ENCODE measurements around the gene DDR2. TPM values are rescaled to one million over a fixed set of nuclear protein-coding genes. Genes with fewer than 3 reads are reported as not detected.

Gene DDR2
- total RNA-seq, 2 donors from 2014 or later, result 116 to 138 TPM

DNA sequence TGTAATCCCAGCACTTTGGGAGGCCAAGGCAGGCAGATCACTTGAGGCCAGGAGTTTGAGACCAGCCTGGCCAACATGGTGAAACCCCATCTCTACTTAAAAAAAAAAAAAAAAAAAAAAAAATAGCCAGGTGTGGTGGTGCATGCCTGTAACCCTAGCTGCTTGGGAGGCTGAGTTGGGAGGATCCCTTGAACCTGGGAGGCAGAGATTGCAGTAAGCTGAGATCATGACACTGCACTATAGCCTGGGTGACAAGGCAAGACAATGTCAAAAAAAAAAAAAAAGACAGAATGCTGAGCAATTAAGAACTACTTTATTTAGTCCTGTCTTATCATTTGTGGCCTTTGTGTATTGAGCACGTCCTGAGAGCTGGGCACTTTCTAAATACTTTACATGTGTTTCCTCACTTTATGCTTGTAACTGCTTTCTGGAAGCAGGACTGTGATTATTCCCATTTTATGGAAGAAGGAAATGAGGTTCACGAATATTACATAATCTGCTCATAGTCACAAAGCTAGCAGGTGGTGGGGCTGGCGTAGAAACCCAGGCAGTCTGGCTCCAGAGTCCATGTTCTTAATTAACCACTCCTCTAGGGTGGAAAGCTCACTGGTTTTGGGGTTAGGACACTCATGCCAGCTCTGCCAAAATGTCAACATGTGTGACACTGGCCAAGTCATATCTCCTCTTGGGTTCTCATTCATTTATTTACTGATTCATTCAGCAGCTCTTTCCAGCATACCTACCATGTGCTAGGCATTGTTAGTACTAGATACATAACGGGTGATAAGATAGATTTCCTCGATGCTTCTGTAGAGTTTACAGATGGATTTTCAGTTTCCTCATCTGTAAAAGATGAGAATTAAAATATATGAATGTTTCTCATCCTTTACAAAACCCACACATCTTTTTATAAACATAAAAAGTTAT lies 57.7 kb downstream of the DDR2 start:
- intact Hi-C loops (cut with DNase I), result loop anchor here in 1 of 2 donors (2.0 to 5.0 kb wide), 2 partner anchors 21 to 58 kb away; partner anchors contain the start of gene DDR2
- DNase-seq (ENCODE audit: low spot score), result no peak

GRCh38 chr1:162690672-162691434 lies 58.6 kb downstream of the DDR2 start:
- intact Hi-C loops (cut with DNase I), result no loop called here

DNA sequence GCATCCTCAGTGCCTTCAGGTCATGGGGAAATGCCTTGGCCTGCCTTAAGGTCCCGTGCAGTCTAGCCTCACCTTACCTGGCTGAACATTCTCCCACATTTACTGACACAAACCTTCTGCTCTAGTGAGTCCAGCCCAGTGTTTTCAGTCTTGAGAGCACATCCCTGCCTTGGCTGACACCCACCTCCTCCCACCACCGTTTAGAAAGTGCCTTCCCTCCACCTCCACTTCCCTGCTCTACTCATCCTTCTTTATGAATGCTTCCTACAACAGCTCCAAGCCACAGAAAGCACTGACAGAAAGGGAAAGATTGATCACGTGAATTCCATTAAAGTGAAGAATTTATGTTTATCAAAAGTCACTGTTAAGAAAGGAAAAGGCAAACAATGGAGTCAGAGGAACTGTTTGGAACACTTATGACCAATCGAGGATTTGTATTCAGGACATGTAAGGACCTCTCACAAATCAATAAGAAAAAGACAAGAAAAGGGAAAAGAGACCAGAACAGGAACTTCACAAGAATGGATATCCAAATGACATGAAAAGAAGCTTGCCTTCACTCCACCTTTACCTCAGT lies 59.8 kb downstream of the DDR2 start:
- intact Hi-C loops (cut with DNase I), result no loop called here
- DNase-seq (ENCODE audit: low spot score), result no peak

More at GRCh38 chr1:162690672-162691434, 58.6 kb downstream of the DDR2 start:
- DNase-seq (ENCODE audit: low spot score), result peak; percentile 90

GRCh38 chr1:162694911-162695310 lies 62.6 kb downstream of the DDR2 start:
- intact Hi-C loops (cut with DNase I), result no loop called here

GRCh38 chr1:162695687-162696086 lies 63.4 kb downstream of the DDR2 start:
- intact Hi-C loops (cut with DNase I), result no loop called here
- no peak for DNase-seq (ENCODE audit: low spot score)

More at GRCh38 chr1:162694911-162695310, 62.6 kb downstream of the DDR2 start:
- no peak for DNase-seq (ENCODE audit: low spot score)

GRCh38 chr1:162696286-162696862 lies 64.1 kb downstream of the DDR2 start:
- peak; percentile 84 for DNase-seq (ENCODE audit: low spot score)
- intact Hi-C loops (cut with DNase I), result no loop called here

DNA sequence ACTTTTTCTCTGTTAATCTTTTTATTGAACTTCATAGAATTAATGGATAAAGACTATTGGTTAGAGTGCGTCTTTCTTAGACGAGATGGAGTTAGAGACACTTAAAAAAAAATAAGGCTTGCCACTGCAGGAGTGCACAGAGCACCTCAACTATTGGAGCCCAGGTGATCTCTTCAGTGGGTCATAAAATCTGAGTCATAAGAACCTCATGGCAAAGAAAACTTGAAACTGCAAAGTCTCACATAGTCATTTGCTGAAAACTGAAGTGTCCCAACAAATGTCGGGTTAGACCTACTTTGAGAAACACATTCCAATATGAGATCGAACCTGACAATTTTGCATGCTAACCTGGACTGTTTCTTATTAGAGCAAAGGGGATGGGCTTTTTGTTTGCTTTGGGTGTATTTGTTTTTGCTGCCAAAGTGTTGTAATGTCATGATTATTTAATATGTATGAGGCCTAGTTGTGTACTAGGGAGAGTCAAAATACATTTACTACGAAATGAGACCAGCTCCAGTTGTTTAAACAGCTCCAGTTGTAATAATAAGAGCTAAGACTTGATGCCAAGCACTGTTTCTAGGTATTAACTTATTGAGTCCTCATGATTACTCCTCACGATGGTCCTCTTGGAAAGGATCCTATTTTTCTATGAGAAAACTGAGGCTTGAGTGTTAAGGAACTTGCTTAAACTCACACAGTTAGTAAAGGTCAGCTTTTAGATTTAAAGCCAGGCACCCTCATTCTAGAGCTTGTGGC lies 65.1 kb downstream of the DDR2 start:
- no peak for DNase-seq (ENCODE audit: low spot score)
- intact Hi-C loops (cut with DNase I), result no loop called here

DNA sequence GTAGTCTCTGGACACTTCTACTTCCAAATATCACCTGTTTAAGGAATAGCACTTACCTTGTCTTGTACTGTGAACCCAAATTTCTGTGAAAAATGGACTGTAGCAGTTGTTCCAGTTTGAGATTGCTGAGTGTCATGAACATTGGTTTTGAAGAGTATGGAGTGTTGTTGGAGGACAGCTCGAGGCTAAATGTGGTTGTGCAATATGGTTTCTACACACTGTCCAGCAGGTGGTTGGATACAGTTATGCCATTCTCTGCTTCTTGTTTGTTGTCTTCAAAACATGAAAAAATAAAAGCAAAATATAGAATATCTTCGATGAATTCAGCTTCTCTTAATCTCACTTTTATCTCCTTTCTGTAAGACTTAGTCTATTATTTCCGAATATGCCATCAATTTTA lies 67.1 kb downstream of the DDR2 start:
- no peak for DNase-seq (ENCODE audit: low spot score)
- intact Hi-C loops (cut with DNase I), result no loop called here

GRCh38 chr1:162700131-162700530 lies 67.9 kb downstream of the DDR2 start:
- DNase-seq (ENCODE audit: low spot score), result no peak
- intact Hi-C loops (cut with DNase I), result no loop called here

GRCh38 chr1:162701286-162701685 lies 69.0 kb downstream of the DDR2 start:
- no peak for DNase-seq (ENCODE audit: low spot score)
- intact Hi-C loops (cut with DNase I), result no loop called here

GRCh38 chr1:162702628-162703027 lies 70.4 kb downstream of the DDR2 start:
- intact Hi-C loops (cut with DNase I), result no loop called here
- DNase-seq (ENCODE audit: low spot score), result no peak

DNA sequence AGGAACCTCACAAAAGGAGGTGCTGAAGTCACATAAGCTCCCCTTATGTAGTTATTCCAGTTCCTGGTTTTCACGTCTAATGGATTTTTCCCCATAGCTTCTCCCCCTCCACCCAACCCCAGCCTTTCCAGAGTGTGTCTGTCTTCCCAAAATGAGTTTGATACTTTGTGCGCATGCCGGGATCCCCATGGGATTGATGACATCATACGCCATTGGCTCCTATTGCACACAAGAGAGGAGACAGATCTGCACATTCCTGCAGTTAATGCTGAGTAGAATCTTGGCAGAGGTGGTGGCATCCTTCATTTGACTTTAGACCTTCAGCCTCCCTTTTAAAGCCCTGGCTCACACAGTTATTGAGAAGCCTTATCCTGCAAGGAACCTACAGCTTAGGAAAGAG lies 71.4 kb downstream of the DDR2 start:
- intact Hi-C loops (cut with DNase I), result no loop called here
- peak; percentile 84 for DNase-seq (ENCODE audit: low spot score)

DNA sequence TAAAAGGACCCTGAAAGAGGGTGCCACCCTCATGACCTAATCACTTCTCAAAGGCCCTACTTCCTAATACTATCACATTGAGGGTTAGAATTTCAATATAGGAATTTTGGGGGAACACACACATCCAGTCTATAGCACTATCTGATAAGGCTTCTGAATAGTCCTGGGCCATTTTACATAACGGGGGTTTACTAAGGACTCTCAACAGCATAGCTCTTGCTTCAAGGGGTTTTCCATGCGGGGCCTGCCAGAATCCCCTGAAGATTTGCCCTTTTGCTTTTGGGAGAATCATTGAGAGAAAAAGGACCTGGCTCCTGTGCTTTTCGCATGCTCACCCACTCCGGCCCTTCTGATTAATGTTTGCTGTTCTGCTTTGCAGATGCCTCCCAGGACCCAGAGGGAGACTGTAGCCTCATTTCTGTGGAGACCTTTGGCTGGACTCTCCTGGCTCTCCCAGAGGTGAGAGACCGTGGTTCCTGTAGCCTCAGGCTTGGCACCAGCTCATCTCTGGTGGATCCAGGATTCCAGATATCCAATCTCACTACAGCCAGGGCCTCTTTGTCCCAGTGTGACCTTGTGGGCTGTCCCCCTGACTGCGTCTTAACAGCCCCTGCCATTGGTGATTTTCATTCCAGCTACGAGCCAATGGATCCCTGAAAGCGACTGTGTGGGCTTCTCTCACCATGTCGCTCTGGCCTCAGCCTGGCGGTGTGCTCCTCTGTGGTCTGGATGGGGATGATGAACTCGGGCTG lies 72.6 kb downstream of the DDR2 start:
- intact Hi-C loops (cut with DNase I), result no loop called here
- peak; percentile 84 for DNase-seq (ENCODE audit: low spot score)

DNA sequence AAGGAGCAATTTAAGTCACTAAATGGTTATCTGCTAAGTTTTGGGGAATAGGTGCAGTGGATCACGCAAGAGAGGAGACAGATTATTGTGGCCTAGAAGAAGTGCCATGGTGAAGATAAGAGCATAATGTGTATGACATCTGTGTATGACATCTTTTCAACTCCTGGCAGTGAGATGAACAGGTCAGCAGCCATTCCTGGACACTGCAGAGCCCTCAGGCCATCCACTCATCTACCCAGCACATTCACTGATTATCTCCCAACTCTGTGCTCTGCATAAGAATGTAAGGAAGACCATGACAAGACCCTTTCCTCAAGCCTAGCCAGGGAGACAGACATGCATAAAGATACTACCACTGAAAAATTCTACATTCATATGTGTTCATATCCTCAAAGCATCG lies 73.7 kb downstream of the DDR2 start:
- intact Hi-C loops (cut with DNase I), result no loop called here
- DNase-seq (ENCODE audit: low spot score), result no peak

GRCh38 chr1:162706606-162707005 lies 74.3 kb downstream of the DDR2 start:
- intact Hi-C loops (cut with DNase I), result no loop called here
- no peak for DNase-seq (ENCODE audit: low spot score)

GRCh38 chr1:162708286-162708685 lies 76.0 kb downstream of the DDR2 start:
- intact Hi-C loops (cut with DNase I), result no loop called here

GRCh38 chr1:162709132-162709860 lies 77.0 kb downstream of the DDR2 start:
- intact Hi-C loops (cut with DNase I), result no loop called here
- no peak for DNase-seq (ENCODE audit: low spot score)

More at GRCh38 chr1:162708286-162708685, 76.0 kb downstream of the DDR2 start:
- no peak for DNase-seq (ENCODE audit: low spot score)

Data from posterior vena cava (tissue), 2 donors.